ACC112 (cell line): ENCODE measurements around the gene SHISA7.
"Not testable (repeated sequence)": the region's sequence is repeated elsewhere in the genome, so short reads cannot be mapped to it uniquely, and the experiment has no call there.

ENCODE experiments used
- H2AFZ ChIP-seq: fragments of 200-600 bp; sonication (generic); one replicate; pipeline ENCODE4 v1.6.0; 2017; ENCODE audit warnings: antibody characterized with exemption, low read length; ENCODE audit not compliant: unreplicated experiment
- H3K27ac ChIP-seq: fragments of 200-600 bp; sonication (generic); 2 replicates; pipeline ENCODE4 v1.5.1; 2014; ENCODE audit warnings: low read depth, mild to moderate bottlenecking, antibody characterized with exemption, low read length, moderate library complexity
- H3K27me3 ChIP-seq: fragments of 200-600 bp; sonication (generic); 2 replicates; pipeline ENCODE4 v1.6.1; 2014; ENCODE audit warnings: mild to moderate bottlenecking, antibody characterized with exemption, low read length, moderate library complexity, mixed read lengths; ENCODE audit not compliant: insufficient read depth
- H3K36me3 ChIP-seq: fragments of 200-600 bp; sonication (generic); 2 replicates; pipeline ENCODE4 v1.6.1; 2016; ENCODE audit warnings: mild to moderate bottlenecking, antibody characterized with exemption, low read length, moderate library complexity, mixed read lengths; ENCODE audit not compliant: insufficient read depth
- H3K4me1 ChIP-seq: fragments of 200-600 bp; sonication (generic); one replicate; pipeline ENCODE4 v1.6.1; 2016; ENCODE audit warnings: low read length, mixed read lengths; ENCODE audit not compliant: insufficient read depth, unreplicated experiment, control insufficient read depth
- H3K4me3 ChIP-seq: fragments of 200-600 bp; sonication (generic); 2 replicates; pipeline ENCODE4 v1.5.1; 2014; ENCODE audit warnings: mild to moderate bottlenecking, low read depth, low read length
- H3K79me2 ChIP-seq: fragments of 200-600 bp; sonication (generic); one replicate; pipeline ENCODE4 v1.6.0; 2016; ENCODE audit warnings: low read length; ENCODE audit not compliant: control insufficient read depth, unreplicated experiment, insufficient read depth

SHISA7 gene

DNA sequence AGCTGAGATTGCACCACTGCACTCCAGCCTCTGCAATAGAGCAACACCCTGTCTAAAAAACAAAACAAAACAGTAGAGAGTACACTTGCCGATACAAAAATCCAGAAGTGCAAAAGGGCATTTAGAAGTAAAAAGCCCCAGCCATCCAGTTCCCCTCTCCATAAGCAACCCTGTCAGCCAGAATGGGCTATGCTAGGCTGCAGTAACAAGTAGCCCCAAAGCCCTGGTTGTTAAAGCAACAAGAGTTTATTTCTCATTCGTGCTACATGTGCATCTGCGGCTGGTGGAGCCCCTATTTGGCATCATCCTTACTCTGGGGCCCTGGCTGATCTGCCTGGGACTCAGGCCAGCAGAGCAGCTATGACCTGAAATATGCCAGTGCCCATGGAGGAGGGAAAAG, 18.6 kb downstream of the SHISA7 start:
- Histone ChIP-seq H3K4me1 (no peaks in the 10 kb centered on the region), H3K27ac (no peak overlapping the region), H2AFZ (no peak overlapping the region)

DNA sequence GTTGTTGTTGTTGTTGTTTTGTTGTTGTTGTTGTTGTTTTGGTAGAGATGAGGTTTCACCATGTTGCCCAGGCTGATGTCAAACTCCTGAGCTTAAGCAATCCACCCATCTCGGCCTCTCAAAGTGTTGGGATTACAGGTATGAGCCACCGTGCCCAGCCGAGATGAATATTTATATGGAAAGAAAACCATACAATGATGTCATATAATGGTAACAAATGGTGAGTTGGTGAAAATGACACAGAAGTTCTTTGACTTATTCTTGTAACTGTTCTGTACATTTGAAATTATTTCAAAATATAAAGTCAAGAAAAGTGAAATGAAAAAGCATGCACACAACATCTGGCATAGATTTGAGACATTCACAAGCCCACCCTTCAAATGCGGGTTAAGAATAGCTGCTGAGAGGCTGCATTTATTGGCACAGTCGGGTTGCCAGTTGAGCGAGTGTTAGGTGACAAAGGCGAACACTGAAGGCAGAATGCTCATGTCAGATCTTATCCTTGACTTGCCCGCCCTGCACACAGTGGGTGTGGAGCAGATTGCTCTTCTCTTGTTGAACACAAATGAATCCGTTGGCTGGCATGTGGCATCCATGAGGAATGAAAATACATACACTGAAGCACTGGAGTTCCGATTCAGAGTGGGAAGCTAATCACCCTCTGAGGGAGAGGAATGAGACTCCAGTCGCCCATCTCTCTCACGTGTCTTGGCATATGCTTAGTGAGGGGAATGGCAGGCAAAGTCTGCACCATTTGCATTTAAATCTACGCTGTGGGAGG, 19.7 kb downstream of the SHISA7 start:
- Histone ChIP-seq H2AFZ (no peak overlapping the region), H3K27me3 (peaks cover 10% of the 10 kb centered on the region; the same call in 1 of the 2 replicates), H3K36me3 (no peaks in the 10 kb centered on the region), H3K79me2 (no peaks in the 10 kb centered on the region), H3K4me1 (no peaks in the 10 kb centered on the region), H3K4me3 (no peak overlapping the region), H3K27ac (no peak overlapping the region)

More for the DNA sequence above, 18.6 kb downstream of the SHISA7 start:
- Histone ChIP-seq H3K27me3 (peaks cover 10% of the 10 kb centered on the region; the same call in 1 of the 2 replicates), H3K79me2 (no peaks in the 10 kb centered on the region), H3K36me3 (no peaks in the 10 kb centered on the region), H3K4me3 (no peak overlapping the region)

DNA sequence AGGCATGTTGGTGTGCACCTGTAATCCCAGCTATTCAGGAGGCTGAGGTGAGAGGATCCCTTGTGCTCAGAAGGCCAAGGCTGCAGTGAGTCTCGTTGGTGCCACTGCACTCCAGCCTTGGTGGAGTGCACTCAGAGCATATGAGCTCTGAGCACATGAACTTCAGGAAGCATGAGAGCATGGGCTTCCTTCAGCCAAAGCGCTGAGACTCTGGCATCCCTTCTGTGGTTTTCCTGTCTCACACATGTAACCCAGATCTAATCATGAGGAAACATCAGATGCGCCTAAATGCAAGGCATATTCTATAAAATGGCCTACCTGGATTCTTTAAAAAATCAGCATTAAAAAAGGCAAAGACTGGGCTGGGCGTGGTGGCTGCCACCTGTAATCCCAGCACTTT, 21.8 kb downstream of the SHISA7 start:
- H3K27me3 ChIP-seq, H3K27ac ChIP-seq, H3K4me1 ChIP-seq, H3K36me3 ChIP-seq, H3K79me2 ChIP-seq, H2AFZ ChIP-seq, H3K4me3 ChIP-seq: not testable (repeated sequence)

DNA sequence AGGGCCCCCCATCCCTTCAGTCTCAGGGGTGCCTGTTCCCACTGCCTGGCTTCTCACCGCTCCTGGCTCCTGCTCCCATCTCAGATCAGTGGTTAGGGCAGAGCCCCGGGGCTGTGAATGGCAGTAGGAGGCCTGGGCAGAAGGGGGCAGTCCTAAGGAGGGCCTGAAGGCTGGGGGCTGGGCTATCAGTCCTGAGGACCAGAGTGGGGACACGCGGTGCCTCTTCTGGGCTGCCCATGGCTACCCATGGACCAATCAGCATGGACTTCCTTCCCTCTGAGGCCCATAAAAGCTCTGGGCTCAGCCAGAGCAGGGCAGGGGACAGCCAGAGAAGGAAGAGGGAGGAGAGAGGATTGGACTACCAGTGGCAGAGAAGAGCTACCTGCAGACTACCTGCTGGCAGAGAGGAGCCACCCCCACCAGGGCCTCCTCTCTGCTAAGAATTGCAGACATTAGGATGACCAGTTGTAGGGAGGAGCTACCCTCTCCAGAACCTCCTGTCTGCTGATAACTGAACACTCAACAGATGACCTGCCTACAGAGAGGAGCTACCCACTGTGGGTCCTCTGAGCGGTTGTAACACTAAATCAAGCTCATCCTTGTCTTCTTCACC, 23.4 kb downstream of the SHISA7 start:
- no peaks in the 10 kb centered on the region for H3K36me3 ChIP-seq
- H3K27me3 ChIP-seq: peaks cover 6% of the 10 kb centered on the region; the same call in 1 of the 2 replicates
- no peaks in the 10 kb centered on the region for H3K4me1 ChIP-seq
- H3K79me2 ChIP-seq: no peaks in the 10 kb centered on the region
- H3K4me3 ChIP-seq: no peak overlapping the region
- no peak overlapping the region for H3K27ac ChIP-seq
- no peak overlapping the region for H2AFZ ChIP-seq

DNA sequence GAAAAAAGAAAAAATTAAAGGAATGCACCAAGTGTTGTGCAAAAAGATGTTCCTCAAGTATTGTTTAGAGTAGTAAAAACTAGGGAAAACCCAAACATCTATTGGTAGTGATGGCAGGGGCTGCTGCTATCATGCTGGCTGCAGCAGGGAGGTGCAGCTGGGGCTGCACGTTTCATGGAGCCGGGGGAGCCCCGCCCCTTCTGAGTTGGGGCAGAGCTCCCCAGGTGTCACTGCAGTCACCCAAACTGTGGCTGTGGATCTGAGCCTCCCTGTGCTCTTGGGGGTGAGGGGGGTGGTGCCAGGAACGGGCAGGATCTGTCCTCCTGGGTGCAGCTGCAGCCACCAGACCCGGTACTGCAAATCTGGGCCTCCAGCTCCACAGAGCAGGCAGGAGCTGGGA, 24.0 kb downstream of the SHISA7 start:
- no peak overlapping the region for H3K27ac ChIP-seq
- H3K79me2 ChIP-seq: no peaks in the 10 kb centered on the region
- H3K4me3 ChIP-seq: no peak overlapping the region
- H3K4me1 ChIP-seq: no peaks in the 10 kb centered on the region
- H3K36me3 ChIP-seq: no peaks in the 10 kb centered on the region
- peaks cover 4% of the 10 kb centered on the region; the same call in 1 of the 2 replicates for H3K27me3 ChIP-seq
- H2AFZ ChIP-seq: no peak overlapping the region

DNA sequence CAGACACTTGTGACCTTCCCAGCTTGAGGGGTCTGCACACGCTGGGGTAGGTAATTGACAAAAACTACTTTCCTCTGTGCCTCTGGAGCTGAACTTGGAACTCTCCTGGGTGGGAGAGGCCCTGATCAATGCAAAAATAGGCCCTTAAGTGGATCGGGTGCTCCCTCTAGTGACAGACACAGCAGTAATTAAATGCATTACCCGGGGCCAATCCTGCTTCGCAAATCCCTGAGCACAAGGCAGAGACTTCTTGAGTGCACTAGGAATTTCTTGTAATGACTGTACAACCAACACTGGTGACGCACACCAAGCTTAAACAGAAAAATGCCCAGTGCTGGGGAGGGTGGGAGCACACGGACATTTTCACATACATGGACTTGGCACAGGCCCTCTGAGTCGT, 24.9 kb downstream of the SHISA7 start:
- Histone ChIP-seq H3K79me2 (no peaks in the 10 kb centered on the region), H2AFZ (no peak overlapping the region), H3K36me3 (no peaks in the 10 kb centered on the region), H3K27me3 (peaks cover 4% of the 10 kb centered on the region; the same call in 1 of the 2 replicates), H3K4me1 (no peaks in the 10 kb centered on the region), H3K27ac (no peak overlapping the region), H3K4me3 (no peak overlapping the region)

DNA sequence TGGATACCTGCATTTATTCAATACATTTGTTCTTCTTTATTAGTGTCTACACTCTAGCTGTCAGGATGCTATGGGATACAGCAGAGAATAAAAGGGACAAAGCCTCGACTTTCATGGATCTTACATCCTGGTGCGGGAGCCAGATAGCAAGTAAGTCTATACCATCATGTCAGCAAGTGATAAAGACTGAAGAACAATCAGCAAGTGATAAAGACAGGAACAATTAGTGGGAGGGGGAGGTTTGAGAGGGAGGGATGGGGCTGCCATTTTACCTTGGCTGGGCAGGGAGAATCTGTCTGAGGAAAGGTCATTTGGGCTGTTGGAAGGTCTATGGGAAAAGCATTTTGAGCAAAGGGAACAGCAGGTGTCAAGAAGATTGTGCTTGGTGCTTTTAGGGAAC, 32.9 kb downstream of the SHISA7 start:
- no peak overlapping the region for H2AFZ ChIP-seq
- H3K4me3 ChIP-seq: no peak overlapping the region
- H3K27me3 ChIP-seq: no peaks in the 10 kb centered on the region
- H3K79me2 ChIP-seq: peaks cover 26% of the 10 kb centered on the region
- peaks cover 6% of the 10 kb centered on the region; the same call in 1 of the 2 replicates for H3K36me3 ChIP-seq
- H3K4me1 ChIP-seq: peaks cover 17% of the 10 kb centered on the region
- no peak overlapping the region for H3K27ac ChIP-seq

DNA sequence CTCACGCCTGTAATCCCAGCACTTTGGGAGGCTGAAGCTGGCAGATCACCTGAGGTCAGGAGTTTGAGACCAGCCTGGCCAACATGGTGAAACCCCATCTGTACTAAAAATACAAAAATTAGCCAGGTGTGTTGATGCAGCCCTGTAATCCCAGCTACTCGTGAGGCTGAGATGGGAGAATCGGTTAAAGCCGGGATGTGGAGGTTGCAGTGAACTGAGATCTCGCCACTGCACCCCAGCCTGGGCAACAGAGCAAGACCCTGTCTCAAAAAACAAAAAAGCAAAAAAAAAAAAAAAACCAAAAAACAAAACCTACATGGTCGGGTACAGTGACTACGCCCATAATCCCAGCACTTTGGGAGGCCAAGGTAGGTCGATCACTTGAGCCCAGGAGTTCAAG, 33.9 kb downstream of the SHISA7 start:
- H3K4me1 ChIP-seq: peaks cover 17% of the 10 kb centered on the region
- H3K27ac ChIP-seq, H3K27me3 ChIP-seq, H3K4me3 ChIP-seq, H3K36me3 ChIP-seq, H2AFZ ChIP-seq: not testable (repeated sequence)
- peaks cover 31% of the 10 kb centered on the region for H3K79me2 ChIP-seq

DNA sequence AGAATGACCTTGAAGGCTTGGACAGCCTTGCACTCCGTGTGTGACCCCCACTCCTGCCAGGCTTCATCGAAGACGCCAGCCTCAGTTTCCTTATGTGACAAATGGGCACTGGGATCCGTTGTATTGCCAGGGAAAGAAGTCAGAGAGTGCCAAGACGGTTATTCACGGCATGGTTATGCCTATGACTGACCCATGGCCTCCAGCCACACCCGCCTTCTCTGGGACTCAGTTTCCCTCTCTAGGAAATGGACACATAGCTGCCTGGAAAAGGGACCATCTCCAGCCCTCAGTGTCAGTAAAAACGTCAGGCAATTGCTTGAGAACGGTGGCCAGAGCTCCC, 34.6 kb downstream of the SHISA7 start:
- Histone ChIP-seq H3K4me1 (peaks cover 17% of the 10 kb centered on the region), H3K36me3 (peaks cover 6% of the 10 kb centered on the region; the same call in 1 of the 2 replicates), H3K79me2 (peaks cover 35% of the 10 kb centered on the region), H3K27ac (peak overlapping the region; percentile 98), H3K27me3 (no peaks in the 10 kb centered on the region), H2AFZ (peak overlapping the region; percentile 99), H3K4me3 (peak overlapping the region; percentile 84)

DNA sequence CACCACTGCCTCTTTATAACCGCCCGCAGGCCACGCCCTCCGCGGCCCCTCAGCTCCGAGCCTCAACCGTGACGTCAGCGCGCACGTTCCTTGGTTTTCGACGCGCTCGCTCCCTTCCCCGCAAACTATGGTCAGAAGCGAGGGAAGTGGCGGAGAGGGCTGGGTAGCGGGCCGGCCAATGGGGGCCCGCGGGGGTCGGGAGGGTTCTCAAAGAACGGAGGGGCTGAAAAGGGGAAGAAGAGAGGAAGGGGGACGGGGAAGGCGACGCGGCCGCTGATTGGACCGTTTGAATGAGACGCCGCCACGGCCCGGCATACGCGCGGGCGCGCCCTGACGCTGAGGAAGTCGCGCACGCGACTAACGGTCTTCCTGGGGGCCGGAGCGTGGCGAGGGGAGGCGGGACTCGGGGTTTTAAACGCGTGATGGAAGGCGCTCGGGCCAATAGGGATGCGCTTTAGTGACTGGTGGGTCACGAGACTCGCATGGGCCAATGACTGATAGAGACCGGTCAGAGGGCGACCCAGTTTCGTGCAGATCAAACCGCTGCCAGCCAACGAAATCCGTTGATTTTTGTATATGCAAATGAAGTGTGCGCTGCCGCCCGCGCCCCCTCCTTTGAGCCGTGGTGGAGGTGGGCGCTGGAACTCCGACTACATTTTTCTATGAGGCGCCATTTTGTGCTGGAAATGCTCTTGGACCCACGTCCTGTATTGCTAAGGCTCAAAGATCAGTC, 35.1 kb downstream of the SHISA7 start:
- Histone ChIP-seq H3K4me3 (peak overlapping the region; percentile 84), H3K79me2 (peaks cover 40% of the 10 kb centered on the region), H3K36me3 (peaks cover 8% of the 10 kb centered on the region; the same call in 1 of the 2 replicates), H3K27me3 (no peaks in the 10 kb centered on the region), H3K4me1 (peaks cover 17% of the 10 kb centered on the region), H2AFZ (peak overlapping the region; percentile 99), H3K27ac (peak overlapping the region; percentile 98)

DNA sequence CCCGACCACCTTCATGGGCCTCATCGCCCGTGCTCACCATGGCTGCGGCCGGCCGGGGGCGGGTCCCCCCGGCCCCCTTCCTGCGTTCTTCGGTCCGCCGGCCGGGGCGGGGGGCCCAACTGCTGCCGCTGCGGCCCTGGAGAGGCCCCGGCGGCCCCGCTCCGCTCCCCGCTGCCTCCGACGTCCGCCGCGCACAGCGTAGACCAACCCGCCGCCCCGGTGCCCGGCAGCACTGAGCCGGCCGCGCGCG, 35.6 kb downstream of the SHISA7 start, which contains the start of gene UBE2S:
Gene UBE2S, minus strand, starts transcription at position 239 of the 250 bp plus-strand sequence. Its CDS starts 199 bp downstream, at position 40.
- not testable (repeated sequence) for H3K27me3 ChIP-seq, H3K36me3 ChIP-seq
- peak within 1 kb of the TSS; percentile 84 for H3K4me3 ChIP-seq
- H3K27ac ChIP-seq: peak within 1 kb of the TSS; percentile 98
- peaks cover 45% of the 10 kb centered on the region for H3K79me2 ChIP-seq
- peaks cover 17% of the 10 kb centered on the region for H3K4me1 ChIP-seq
- peak within 1 kb of the TSS; percentile 99 for H2AFZ ChIP-seq
